Neutrophil (primary cell): ENCODE data around the gene RAD51B.

ENCODE experiments used
- H3K27ac ChIP-seq: fragments of 200-600 bp; sonication (generic); 2 replicates; pipeline ENCODE4 v1.5.1; 2016; ENCODE audit warnings: mild to moderate bottlenecking, moderate library complexity
- H3K27me3 ChIP-seq: fragments of 200-600 bp; sonication (generic); 2 replicates; pipeline ENCODE4 v1.6.0; 2016; ENCODE audit warnings: mild to moderate bottlenecking
- H3K36me3 ChIP-seq: fragments of 200-600 bp; sonication (generic); 2 replicates; pipeline ENCODE4 v1.5.1; 2017
- H3K4me1 ChIP-seq, 2 experiments: fragments of 200-600 bp in 1 of 2; sonication (generic) in 1 of 2; 1 replicate in 1 of 2; 2 replicates in 1 of 2; pipeline versions ENCODE4 v1.5.1 to v1.6.1; 2013 to 2016; ENCODE audit warnings: low read depth in 1 of 2, low read length in 1 of 2, mild to moderate bottlenecking in 1 of 2, moderate library complexity in 1 of 2; ENCODE audit not compliant: control insufficient read depth in 1 of 2, insufficient read depth in 1 of 2
- H3K4me3 ChIP-seq, 2 experiments: fragments of 200-600 bp in 1 of 2; sonication (generic) in 1 of 2; 1 replicate in 1 of 2; 2 replicates in 1 of 2; pipeline ENCODE4 v1.5.1; 2013 to 2016; ENCODE audit warnings: low read depth in 1 of 2, low read length in 1 of 2, mild to moderate bottlenecking in 1 of 2, moderate library complexity in 1 of 2
- H3K9me3 ChIP-seq: fragments of 200-600 bp; sonication (generic); 2 replicates; pipeline ENCODE4 v1.5.1; 2016
- TF ChIP-seq, protein P1 (sequence below): fragments of 200-600 bp; sonication (generic); IDR thresholded peaks from 2 replicates; pipeline ENCODE4 v1.5.1; 2016; ENCODE audit warnings: antibody characterized with exemption

RAD51B gene

DNA sequence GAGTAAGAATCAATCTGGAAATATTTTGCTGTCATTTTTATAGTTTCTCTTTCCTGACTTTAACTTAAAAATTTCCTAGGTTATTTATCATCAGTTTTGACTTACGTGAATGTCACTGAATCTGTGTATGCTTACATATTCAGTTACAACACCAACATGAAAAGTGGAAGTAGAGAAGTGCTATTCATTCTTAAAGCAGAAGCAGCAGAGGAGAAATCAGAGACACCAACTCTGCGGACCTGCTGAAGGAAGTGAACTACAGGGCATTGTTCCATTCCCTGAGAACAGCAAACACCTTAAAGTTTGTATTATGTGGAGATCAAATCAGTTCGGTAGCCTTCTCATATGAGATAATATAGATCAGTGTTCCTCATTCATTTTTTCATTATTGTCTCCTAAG is 34.1 kb downstream of the RAD51B start:
- TF ChIP-seq, protein P1, sequence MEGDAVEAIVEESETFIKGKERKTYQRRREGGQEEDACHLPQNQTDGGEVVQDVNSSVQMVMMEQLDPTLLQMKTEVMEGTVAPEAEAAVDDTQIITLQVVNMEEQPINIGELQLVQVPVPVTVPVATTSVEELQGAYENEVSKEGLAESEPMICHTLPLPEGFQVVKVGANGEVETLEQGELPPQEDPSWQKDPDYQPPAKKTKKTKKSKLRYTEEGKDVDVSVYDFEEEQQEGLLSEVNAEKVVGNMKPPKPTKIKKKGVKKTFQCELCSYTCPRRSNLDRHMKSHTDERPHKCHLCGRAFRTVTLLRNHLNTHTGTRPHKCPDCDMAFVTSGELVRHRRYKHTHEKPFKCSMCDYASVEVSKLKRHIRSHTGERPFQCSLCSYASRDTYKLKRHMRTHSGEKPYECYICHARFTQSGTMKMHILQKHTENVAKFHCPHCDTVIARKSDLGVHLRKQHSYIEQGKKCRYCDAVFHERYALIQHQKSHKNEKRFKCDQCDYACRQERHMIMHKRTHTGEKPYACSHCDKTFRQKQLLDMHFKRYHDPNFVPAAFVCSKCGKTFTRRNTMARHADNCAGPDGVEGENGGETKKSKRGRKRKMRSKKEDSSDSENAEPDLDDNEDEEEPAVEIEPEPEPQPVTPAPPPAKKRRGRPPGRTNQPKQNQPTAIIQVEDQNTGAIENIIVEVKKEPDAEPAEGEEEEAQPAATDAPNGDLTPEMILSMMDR: peak; percentile 20
- H3K4me3 ChIP-seq: peak overlapping the region; percentile 32 to 49
- H3K27ac ChIP-seq: peak overlapping the region; percentile 99
- H3K36me3 ChIP-seq: no peaks in the 10 kb centered on the region
- H3K9me3 ChIP-seq: no peaks in the 10 kb centered on the region
- no peaks in the 10 kb centered on the region for H3K27me3 ChIP-seq
- peaks cover 42 to 45% of the 10 kb centered on the region in 2 experiments for H3K4me1 ChIP-seq

DNA sequence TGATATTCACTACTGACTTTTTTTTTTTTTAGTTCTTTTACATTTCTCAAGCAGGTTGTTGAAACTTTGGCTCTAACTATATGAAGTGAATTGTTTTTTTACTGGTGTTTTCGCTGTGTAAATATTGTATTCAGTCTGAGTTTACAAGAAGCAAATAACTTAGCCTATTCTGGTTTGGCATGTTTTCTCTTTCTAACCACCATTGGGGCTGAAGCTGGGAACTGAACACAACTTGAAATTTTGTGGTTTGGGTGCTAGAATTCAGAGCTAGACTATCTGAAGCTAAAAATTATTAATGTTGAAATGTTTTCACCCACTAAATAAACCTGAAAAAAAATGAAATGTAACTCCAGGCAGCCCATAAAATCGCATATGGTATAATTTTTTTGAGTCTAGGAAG is 37.2 kb downstream of the RAD51B start:
- Histone ChIP-seq H3K4me1 (peaks cover 30 to 34% of the 10 kb centered on the region in 2 experiments), H3K4me3 (no peak overlapping the region), H3K27ac (no peak overlapping the region), H3K36me3 (no peaks in the 10 kb centered on the region), H3K9me3 (no peaks in the 10 kb centered on the region), H3K27me3 (no peaks in the 10 kb centered on the region)
- TF ChIP-seq, protein P1: no peak

DNA sequence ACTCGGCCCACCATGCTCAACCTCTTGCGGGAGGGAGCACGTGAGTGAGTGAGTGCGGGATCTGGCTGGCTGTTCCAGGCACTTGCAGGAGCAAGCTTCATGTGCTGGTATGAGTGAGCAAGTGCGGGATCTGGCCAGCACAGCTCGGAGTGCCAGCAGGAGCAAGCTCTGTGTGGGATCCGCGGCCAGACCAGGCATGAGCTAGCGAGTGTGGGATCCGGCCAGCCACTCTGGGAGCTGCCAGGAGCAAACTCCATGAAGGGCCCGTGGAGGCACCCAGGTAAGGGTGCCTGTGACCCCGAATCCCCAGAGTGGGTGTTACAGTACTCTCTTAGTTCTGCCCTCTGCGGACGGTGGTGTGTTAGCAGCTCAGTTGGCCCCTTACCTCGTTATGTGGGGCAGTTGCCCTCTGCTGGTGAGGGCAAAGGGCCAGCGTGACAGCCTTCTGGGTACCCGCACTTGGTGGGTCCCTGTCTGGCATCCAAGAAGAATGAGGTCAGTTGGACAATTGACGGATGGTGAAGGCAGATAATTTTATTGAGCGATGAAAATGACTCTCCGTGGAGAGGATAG is 38.3 kb downstream of the RAD51B start:
- Histone ChIP-seq H3K4me1 (peaks cover 19 to 23% of the 10 kb centered on the region in 2 experiments), H3K27ac (no peak overlapping the region), H3K36me3 (no peaks in the 10 kb centered on the region), H3K27me3 (no peaks in the 10 kb centered on the region), H3K9me3 (no peaks in the 10 kb centered on the region), H3K4me3 (no peak overlapping the region)
- TF ChIP-seq, protein P1: no peak

DNA sequence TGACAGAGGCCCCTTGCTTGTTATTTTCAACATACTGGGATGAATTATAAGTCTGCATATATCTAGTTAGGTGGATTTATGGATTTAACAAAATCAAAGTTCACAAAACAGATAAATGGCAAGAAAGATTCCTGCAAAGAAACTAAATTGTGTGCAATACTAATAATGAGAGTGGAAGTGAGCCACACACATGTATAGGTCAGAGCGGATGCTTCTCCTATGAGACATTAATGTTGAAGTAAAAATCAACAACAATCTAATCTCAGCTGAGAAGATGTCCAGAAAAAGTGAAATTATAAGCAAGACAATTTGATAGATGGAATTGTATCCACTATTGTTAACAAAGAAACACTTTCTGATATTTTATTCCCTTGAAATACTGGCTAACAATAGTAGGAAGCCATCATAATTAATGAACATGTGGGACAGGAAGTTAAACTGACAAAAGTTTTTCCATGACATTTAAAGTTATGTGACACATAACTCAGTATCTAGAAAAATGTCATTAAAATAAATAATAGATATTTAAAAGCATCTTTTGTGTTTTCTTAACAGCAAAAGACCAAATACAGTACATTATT is 39.7 kb downstream of the RAD51B start:
- Histone ChIP-seq H3K4me3 (no peak overlapping the region), H3K4me1 (peaks cover 8 to 9% of the 10 kb centered on the region in 2 experiments), H3K9me3 (no peaks in the 10 kb centered on the region), H3K36me3 (no peaks in the 10 kb centered on the region), H3K27ac (no peak overlapping the region), H3K27me3 (no peaks in the 10 kb centered on the region)
- TF ChIP-seq, protein P1: no peak

DNA sequence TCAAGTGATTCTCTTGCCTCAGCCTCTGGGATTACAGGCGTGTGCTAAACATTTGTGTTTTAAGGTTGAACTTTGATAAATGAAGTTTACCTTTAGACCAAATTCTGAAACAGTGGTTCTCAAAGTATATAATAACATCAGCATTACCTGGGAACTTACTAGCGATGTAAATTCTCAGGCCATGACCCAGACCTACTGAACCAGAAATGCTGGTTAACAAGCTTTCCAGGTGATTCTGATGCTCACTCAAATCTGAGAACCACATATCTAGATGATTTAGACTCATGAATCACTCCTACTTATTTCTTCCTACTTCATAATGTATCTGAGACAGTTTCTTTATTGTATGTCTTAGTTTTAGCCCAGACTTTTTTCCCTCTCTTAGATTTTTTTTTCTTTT is 43.6 kb downstream of the RAD51B start:
- Histone ChIP-seq H3K36me3 (no peaks in the 10 kb centered on the region), H3K4me1 (no peaks in the 10 kb centered on the region), H3K9me3 (no peaks in the 10 kb centered on the region), H3K4me3 (no peak overlapping the region), H3K27ac (no peak overlapping the region), H3K27me3 (no peaks in the 10 kb centered on the region)
- TF ChIP-seq, protein P1: no peak
